HAP-1 (cell line): ENCODE data around the gene RB1.
A peak's percentile ranks its signal among the peaks of the same experiment; 100 is the strongest.

Source experiments
- DNase-seq, 2 experiments: peaks; one replicate each; pipeline ENCODE4 v3.0.0-alpha.2; 2016 to 2020; ENCODE audit warnings: low spot score in 2 of 2
- H3K27me3 ChIP-seq: fragments of 250-450 bp; sonication (Bioruptor Pico); 2 replicates; pipeline ENCODE4 v1.5.1; 2020; ENCODE audit warnings: low read depth, mild to moderate bottlenecking, moderate library complexity
- H3K36me3 ChIP-seq: fragments of 250-450 bp; sonication (Bioruptor Pico); replicated peaks from 2 replicates; pipeline ENCODE4 v1.5.1; 2020; ENCODE audit warnings: mild to moderate bottlenecking
- H3K4me1 ChIP-seq: fragments of 250-450 bp; sonication (Bioruptor Pico); 2 replicates; pipeline ENCODE4 v1.5.1; 2020; ENCODE audit warnings: mild to moderate bottlenecking
- H3K4me3 ChIP-seq: fragments of 250-450 bp; sonication (Bioruptor Pico); 2 replicates; pipeline ENCODE4 v1.5.1; 2020; ENCODE audit warnings: mild to moderate bottlenecking, moderate library complexity
- H3K9me3 ChIP-seq: fragments of 250-450 bp; sonication (Bioruptor Pico); 2 replicates; pipeline ENCODE4 v1.5.1; 2020; ENCODE audit warnings: mild to moderate bottlenecking, moderate library complexity
- in situ Hi-C: fragments of 300-500 bp; cut with MboI; formaldehyde crosslinking; loops from 3 replicates; pipeline ENCODE4 v1.14.3; 2020; ENCODE audit warnings: low sequenced_read_pairs, inconsistent platforms, mixed read lengths

RB1 gene

DNA sequence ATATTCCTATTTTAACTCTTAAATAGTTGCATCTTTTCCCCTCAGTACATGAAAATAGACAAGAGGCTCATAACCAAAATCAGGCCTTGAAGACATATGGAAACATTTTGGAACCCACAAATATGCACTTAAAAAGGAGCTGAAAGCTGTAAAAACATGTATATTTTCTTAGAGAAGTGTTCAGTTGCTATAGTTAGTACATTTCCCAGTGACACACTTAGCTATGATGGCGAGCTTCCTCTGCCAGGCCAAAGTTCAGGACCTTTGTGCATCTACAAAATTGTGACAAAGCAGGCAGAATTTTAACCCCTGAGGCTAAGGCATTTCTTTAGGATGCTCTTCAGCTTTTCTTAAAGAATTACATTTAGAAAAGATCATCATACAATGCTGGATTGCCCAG, 174.8 kb downstream of the RB1 start:
- Histone ChIP-seq H3K36me3 (no peaks in the 10 kb centered on the region; the same call in 1 of the 2 replicates), H3K4me1 (no peaks in the 10 kb centered on the region), H3K27me3 (no peaks in the 10 kb centered on the region), H3K9me3 (no peaks in the 10 kb centered on the region), H3K4me3 (no peak overlapping the region)
- in situ Hi-C loops = no loop called here
- no peak for DNase-seq

- DNase-seq = no peak
- Histone ChIP-seq H3K9me3 (no peaks in the 10 kb centered on the region), H3K4me1 (no peaks in the 10 kb centered on the region; the same call in 1 of the 2 replicates), H3K36me3 (no peaks in the 10 kb centered on the region; the same call in 1 of the 2 replicates), H3K4me3 (no peak overlapping the region), H3K27me3 (no peaks in the 10 kb centered on the region)
- in situ Hi-C loops = no loop called here
Observed at GRCh38 chr13:48483575-48483974, 180.0 kb downstream of the RB1 start.

DNA sequence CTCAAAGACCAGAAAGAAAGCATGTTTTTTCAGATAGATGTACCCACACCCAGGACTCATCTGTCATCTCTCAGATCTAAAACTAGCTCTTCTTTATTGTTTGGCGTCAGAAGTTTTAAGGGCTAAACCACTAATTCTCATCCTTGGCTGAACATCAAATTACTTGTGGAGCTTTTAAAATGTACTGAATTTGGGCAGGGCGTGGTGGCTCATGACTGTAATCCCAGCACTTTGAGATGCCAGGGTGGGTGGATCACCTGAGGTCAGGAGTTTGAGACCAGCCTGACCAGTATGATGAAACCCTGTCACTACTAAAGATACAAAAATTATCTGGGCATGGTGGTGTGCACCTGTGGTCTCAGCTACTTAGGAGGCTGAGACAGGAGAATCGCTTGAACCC, 181.9 kb downstream of the RB1 start:
- H3K4me3 ChIP-seq = no peak overlapping the region
- H3K36me3 ChIP-seq = no peaks in the 10 kb centered on the region; the same call in 1 of the 2 replicates
- H3K9me3 ChIP-seq = no peaks in the 10 kb centered on the region
- H3K27me3 ChIP-seq = no peaks in the 10 kb centered on the region
- in situ Hi-C loops = no loop called here
- no peak for DNase-seq
- peaks cover 7% of the 10 kb centered on the region for H3K4me1 ChIP-seq

- in situ Hi-C loops = no loop called here
- H3K27me3 ChIP-seq = no peaks in the 10 kb centered on the region
- H3K36me3 ChIP-seq = no peaks in the 10 kb centered on the region; the same call in 1 of the 2 replicates
- no peaks in the 10 kb centered on the region for H3K9me3 ChIP-seq
- peaks cover 7% of the 10 kb centered on the region for H3K4me1 ChIP-seq
- H3K4me3 ChIP-seq = no peak overlapping the region
- no peak for DNase-seq
Observed at GRCh38 chr13:48486362-48486761, 182.8 kb downstream of the RB1 start.

DNA sequence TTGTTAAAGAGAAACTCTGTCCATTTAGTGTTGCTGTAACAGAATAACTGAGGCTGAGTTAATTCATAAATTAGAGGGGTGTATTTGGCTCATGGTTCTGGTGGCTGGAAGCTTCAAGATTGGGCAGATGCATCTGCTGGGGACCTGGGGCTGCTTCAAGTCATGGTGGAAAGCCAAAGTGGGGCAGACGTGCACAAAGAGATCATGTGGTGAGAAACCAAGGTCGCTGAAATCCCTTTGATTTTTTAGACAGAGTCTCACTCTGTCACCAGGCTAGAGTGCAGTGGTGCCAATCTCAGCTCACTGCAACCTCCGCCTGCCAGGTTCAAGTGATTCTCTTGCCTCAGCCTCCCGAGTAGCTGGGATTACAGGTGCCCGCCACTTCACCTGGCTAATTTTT, 183.3 kb downstream of the RB1 start:
- no peaks in the 10 kb centered on the region; the same call in 1 of the 2 replicates for H3K36me3 ChIP-seq
- peaks cover 7% of the 10 kb centered on the region for H3K4me1 ChIP-seq
- H3K9me3 ChIP-seq = no peaks in the 10 kb centered on the region
- no peak overlapping the region for H3K4me3 ChIP-seq
- DNase-seq = no peak
- H3K27me3 ChIP-seq = no peaks in the 10 kb centered on the region
- in situ Hi-C loops = no loop called here

DNA sequence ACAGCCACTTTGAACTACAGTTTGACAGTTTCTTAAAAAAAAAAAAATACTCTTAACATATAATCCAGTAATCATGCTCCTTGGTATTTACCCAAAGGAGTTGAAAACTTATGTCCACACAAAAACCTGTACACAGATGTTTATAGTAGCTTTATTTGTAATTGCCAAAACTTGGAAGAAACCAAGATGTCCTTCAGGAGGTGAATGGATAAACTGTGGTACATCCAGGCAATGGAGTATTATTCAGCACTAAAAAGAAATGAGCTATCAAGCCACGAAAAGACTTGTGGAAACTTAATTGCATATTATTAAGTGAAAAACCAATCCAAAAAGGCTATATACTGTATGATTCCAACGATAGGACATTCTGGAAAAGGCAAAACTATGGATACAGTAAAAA, 184.4 kb downstream of the RB1 start:
- in situ Hi-C loops = no loop called here
- Histone ChIP-seq H3K4me1 (peaks cover 7% of the 10 kb centered on the region), H3K4me3 (no peak overlapping the region)

GRCh38 chr13:48488995-48489394, 185.4 kb downstream of the RB1 start:
- Histone ChIP-seq H3K4me3 (no peak overlapping the region), H3K4me1 (peaks cover 7% of the 10 kb centered on the region), H3K27me3 (no peaks in the 10 kb centered on the region), H3K9me3 (no peaks in the 10 kb centered on the region), H3K36me3 (no peaks in the 10 kb centered on the region; the same call in 1 of the 2 replicates)
- DNase-seq = peak in 1 of 2 experiments; percentile 32
- in situ Hi-C loops = no loop called here

More for the DNA sequence above, 184.4 kb downstream of the RB1 start:
- Histone ChIP-seq H3K9me3 (no peaks in the 10 kb centered on the region), H3K27me3 (no peaks in the 10 kb centered on the region), H3K36me3 (no peaks in the 10 kb centered on the region; the same call in 1 of the 2 replicates)
- no peak for DNase-seq

DNA sequence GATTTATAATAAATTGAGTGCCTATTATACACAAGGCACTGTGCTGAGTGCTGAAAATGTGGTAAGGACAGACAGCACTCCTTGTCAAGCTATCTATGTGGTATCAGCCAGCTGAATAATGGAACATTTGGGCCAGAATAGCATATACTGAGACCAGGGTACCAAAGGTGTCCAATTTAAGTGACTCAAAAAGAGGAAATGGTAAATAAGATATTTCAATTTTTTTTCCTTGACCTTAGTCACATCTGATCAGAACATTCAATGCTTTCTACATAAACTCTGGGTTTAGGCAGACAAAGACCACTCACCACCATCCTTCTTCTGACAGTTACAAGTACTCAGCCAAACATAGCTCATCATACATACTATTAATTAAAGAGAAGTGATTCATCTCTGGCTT, 186.1 kb downstream of the RB1 start:
- in situ Hi-C loops = no loop called here
- Histone ChIP-seq H3K9me3 (no peaks in the 10 kb centered on the region), H3K36me3 (no peaks in the 10 kb centered on the region; the same call in 1 of the 2 replicates), H3K27me3 (no peaks in the 10 kb centered on the region), H3K4me1 (peaks cover 9% of the 10 kb centered on the region), H3K4me3 (no peak overlapping the region)
- DNase-seq = no peak

DNA sequence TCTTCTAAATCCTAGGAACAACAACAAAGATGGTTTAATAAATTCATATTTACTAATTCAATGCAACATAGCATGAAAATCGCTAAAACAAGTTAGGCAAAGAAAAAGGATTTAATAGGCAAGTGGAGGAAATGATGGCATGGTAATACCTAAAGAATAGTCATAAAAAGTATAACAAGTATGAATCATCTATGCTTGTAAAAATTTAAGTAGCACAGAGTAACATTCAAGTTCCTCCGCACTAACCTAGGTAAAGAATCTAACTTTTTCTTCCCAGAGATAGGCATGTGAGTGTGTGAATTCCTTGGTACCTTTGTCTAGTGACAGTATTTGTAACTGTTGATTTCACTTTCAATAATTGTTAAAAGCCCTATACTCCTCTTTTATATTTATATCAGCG, 186.7 kb downstream of the RB1 start:
- peaks cover 15% of the 10 kb centered on the region for H3K4me1 ChIP-seq
- no peak for DNase-seq
- no peak overlapping the region for H3K4me3 ChIP-seq
- in situ Hi-C loops = no loop called here
- no peaks in the 10 kb centered on the region for H3K27me3 ChIP-seq
- no peaks in the 10 kb centered on the region for H3K9me3 ChIP-seq
- no peaks in the 10 kb centered on the region; the same call in 1 of the 2 replicates for H3K36me3 ChIP-seq

DNA sequence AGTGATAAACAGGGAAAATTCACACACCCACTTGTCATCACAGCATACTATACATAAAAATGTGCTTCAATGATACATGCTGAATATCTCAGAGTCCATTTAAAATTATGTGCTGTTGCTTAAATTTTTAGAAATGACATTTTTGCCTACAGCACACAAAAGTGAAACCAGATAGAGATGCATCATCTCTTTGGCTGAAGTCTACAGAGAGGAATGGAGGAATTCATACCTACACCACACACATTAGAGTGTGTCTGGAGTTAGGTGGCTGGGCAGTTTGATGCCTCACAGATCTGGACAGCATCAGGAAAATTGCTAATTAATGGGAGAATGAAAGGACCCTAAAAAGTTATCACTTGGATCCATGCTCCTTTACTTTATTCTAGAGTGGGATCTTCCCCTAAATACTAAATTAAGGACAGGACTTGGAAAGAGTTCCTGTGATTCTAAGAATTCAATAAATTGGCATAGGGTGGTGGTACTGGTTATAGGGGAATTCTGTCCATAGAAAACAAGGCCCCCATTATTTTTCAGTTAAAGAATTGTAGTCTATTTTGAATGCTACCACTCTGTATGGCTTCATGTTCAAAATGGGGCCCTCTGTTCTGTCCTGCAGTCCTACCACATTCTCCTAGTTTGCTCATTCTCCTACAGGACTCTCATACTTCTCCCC, 188.0 kb downstream of the RB1 start:
- H3K36me3 ChIP-seq = no peaks in the 10 kb centered on the region; the same call in 1 of the 2 replicates
- H3K27me3 ChIP-seq = no peaks in the 10 kb centered on the region
- DNase-seq = no peak
- in situ Hi-C loops = no loop called here
- no peaks in the 10 kb centered on the region for H3K9me3 ChIP-seq
- peaks cover 24% of the 10 kb centered on the region for H3K4me1 ChIP-seq
- no peak overlapping the region for H3K4me3 ChIP-seq

DNA sequence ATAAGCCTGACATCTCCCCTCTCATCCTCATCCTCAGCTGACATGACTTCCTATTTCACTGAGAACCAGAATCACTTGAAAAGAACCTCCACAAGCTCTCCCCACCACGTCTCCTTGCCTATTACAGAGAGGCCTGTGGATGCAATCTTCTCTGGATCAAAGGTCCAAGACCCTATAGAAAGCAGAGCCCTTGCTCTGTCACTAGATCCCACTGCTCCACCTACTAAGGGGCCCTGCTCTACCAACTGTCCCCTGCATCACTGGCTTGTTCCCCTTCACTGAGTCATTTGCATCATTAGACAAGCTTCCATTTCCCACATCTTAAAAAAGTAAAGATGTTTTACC, 188.5 kb downstream of the RB1 start:
- no peak overlapping the region for H3K4me3 ChIP-seq
- H3K9me3 ChIP-seq = no peaks in the 10 kb centered on the region
- H3K36me3 ChIP-seq = no peaks in the 10 kb centered on the region; the same call in 1 of the 2 replicates
- H3K4me1 ChIP-seq = peaks cover 24% of the 10 kb centered on the region
- no peaks in the 10 kb centered on the region for H3K27me3 ChIP-seq
- in situ Hi-C loops = no loop called here
- no peak for DNase-seq

- in situ Hi-C loops = no loop called here
- Histone ChIP-seq H3K27me3 (no peaks in the 10 kb centered on the region), H3K9me3 (no peaks in the 10 kb centered on the region), H3K4me3 (no peak overlapping the region), H3K4me1 (peaks cover 24% of the 10 kb centered on the region), H3K36me3 (no peaks in the 10 kb centered on the region; the same call in 1 of the 2 replicates)
- no peak for DNase-seq
Observed at GRCh38 chr13:48492470-48493065, 189.0 kb downstream of the RB1 start.

DNA sequence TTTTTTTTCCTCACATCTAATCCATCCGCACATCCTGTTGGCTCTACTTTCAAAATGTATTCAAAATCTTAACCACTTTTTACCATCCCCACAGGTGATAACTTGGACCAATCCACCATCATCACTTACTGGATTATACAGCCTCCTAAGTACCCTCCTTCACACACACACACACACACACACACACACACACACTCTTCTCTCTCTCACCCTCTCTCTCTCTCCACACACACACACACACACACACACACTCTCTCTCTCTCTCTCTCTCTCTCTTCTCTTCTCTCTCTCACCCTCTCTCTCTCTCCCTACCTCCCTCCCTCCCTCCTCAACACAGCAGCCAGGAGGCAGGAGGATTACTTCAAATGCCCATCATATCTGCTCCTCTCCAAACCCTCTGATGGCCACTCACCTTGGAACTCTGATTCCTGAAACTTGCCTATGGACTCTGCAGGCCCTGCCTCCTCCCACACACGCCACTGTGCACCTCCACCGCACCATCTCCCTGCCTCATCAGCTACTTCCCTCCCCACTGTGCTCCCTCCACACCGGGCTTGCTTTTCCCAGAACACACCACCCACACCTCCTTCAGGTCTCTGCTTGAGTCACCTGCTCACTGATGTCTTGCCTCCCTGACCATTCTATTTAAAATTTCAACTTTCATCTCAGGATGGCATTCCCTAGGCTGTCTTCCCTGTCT, 189.7 kb downstream of the RB1 start:
- Histone ChIP-seq H3K9me3 (no peaks in the 10 kb centered on the region), H3K36me3 (no peaks in the 10 kb centered on the region; the same call in 1 of the 2 replicates), H3K4me3 (no peak overlapping the region), H3K4me1 (peaks cover 24% of the 10 kb centered on the region), H3K27me3 (no peaks in the 10 kb centered on the region)
- DNase-seq = no peak
- in situ Hi-C loops = no loop called here

GRCh38 chr13:48493851-48494250, 190.3 kb downstream of the RB1 start:
- Histone ChIP-seq H3K4me3 (no peak overlapping the region), H3K9me3 (no peaks in the 10 kb centered on the region), H3K27me3 (no peaks in the 10 kb centered on the region), H3K4me1 (peaks cover 22% of the 10 kb centered on the region), H3K36me3 (no peaks in the 10 kb centered on the region)
- no peak for DNase-seq
- in situ Hi-C loops = no loop called here
